ENCODE results near the gene TPH2. TPM values are rescaled to one million over a fixed set of nuclear protein-coding genes. Genes with fewer than 3 reads are reported as not detected.

TPH2 gene
- total and polyA plus RNA-seq, 9 of the 15 experiments (the other 6 are each of a cell fraction or from before 2014, with no cell fraction given) = 0.06 to 0.28 (median 0.14) TPM; not detected in 4

- no peak overlapping the region for H3K4me3 ChIP-seq
- WGBS (ENCODE audit: insufficient coverage, low coverage, missing lambda C conversion rate) = 78% methylated on average over 3 of the region's 3 CpGs
- ATAC-seq (no peak), DNase-seq (ENCODE audit: extremely low read depth in 1 of 4, low spot score in 3 of 4) (no peak), FAIRE-seq (no peak)
- H3K4me1 ChIP-seq (replicated peaks in 1 of 2; ENCODE audit: control insufficient read depth in 2 of 2, insufficient read depth in 2 of 2, low read length in 2 of 2) = no peaks in the 10 kb centered on the region
- H3K79me2 ChIP-seq (ENCODE audit: control insufficient read depth, insufficient read depth, low read length) = no peaks in the 10 kb centered on the region
- H3K4me2 ChIP-seq (ENCODE audit: insufficient read depth, low read length) = no peak overlapping the region
- no peaks in the 10 kb centered on the region for H3K27me3 ChIP-seq (ENCODE audit: control insufficient read depth in 2 of 2, insufficient read depth in 2 of 2, low read length in 2 of 2)
- BruUV-seq (replicated peaks) = no TSS peak
- ChIA-PET CTCF (ENCODE audit: low intra/inter-chr PET ratio) (no interaction called here), POLR2A (no interaction called here)
- H3K36me3 ChIP-seq (ENCODE audit: control insufficient read depth, insufficient read depth, low read length) = peaks cover 47% of the 10 kb centered on the region; the same call in 2 of the 3 replicates
- TF ChIP-seq SRSF7 (optimal IDR thresholded peaks at IDR 0.05; ENCODE audit: low read depth, low read length) (no peak), TFE3 (CRISPR knock-in tag; IDR thresholded peaks at IDR 0.05) (no peak), ZNF507 (tag; conservative IDR thresholded peaks at IDR 0.05) (no peak), L3MBTL2 (IDR thresholded peaks at IDR 0.05) (no peak), HMG20B (CRISPR knock-in tag; IDR thresholded peaks at IDR 0.05) (no peak), MTF1 (CRISPR knock-in tag; IDR thresholded peaks at IDR 0.05; ENCODE audit: borderline replicate concordance) (no peak), XRCC4 (IDR thresholded peaks at IDR 0.05; ENCODE audit: extremely low read depth, insufficient read depth, insufficient read length) (no peak)
- no peak overlapping the region for H3K27ac ChIP-seq (ENCODE audit: extremely low read depth, low read depth, low read length)
- H2AFZ ChIP-seq (ENCODE audit: low read depth, low read length) = no peak overlapping the region
- no peaks in the 10 kb centered on the region for H3K9me1 ChIP-seq (ENCODE audit: control insufficient read depth, insufficient read depth, low read length)
- in situ Hi-C loops (cut with MboI) = no loop called here
- intact Hi-C loops (cut with micrococcal nuclease) = no loop called here
- no peaks in the 10 kb centered on the region for H3K9me3 ChIP-seq (replicated peaks; ENCODE audit: control insufficient read depth, insufficient read depth, low read depth, low read length)
- no peaks in the 10 kb centered on the region for H4K20me1 ChIP-seq (replicated peaks; ENCODE audit: control insufficient read depth, insufficient read depth, low read length)
- H3K9ac ChIP-seq (ENCODE audit: insufficient read depth in 1 of 2, low read depth in 2 of 2, low read length in 2 of 2) = no peak overlapping the region
Measured at GRCh38 chr12:71896205-71896882, 42.3 kb upstream of the TPH2 start.

Measured in K562 (cell line).